Inflammatory macrophage treated with lipopolysaccharide for 1 hour (primary cell): Measurements from ENCODE around the gene RIN3.
"Not testable (repeated sequence)": the region's sequence is repeated elsewhere in the genome, so short reads cannot be mapped to it uniquely, and the experiment has no call there.

ENCODE experiments used
- DNase-seq, 2 donors: peaks; one replicate each; pipeline ENCODE4 v3.0.0-alpha.2; 2020 to 2022

Gene RIN3

DNA sequence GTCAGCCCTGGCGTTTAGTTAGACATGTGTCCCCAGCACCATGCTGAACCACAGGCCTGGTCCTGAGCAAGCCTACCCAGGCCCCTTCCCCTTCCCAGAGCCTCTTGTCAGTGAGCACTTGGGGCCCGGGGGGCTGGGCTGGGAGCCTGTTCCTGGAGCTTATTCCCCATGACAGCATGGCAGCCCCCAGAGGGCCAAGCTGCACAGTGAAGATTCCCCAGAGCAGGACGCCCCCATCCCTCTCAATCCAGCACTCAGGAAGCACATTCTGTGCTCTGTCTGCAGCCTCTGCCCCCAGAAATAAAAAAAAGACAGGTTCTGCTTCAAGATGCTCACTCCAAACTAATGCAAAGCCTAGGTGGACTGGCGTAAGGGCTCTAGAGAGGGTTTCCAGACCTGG lies 117.5 kb downstream of the RIN3 start:
- DNase-seq: no peak

DNA sequence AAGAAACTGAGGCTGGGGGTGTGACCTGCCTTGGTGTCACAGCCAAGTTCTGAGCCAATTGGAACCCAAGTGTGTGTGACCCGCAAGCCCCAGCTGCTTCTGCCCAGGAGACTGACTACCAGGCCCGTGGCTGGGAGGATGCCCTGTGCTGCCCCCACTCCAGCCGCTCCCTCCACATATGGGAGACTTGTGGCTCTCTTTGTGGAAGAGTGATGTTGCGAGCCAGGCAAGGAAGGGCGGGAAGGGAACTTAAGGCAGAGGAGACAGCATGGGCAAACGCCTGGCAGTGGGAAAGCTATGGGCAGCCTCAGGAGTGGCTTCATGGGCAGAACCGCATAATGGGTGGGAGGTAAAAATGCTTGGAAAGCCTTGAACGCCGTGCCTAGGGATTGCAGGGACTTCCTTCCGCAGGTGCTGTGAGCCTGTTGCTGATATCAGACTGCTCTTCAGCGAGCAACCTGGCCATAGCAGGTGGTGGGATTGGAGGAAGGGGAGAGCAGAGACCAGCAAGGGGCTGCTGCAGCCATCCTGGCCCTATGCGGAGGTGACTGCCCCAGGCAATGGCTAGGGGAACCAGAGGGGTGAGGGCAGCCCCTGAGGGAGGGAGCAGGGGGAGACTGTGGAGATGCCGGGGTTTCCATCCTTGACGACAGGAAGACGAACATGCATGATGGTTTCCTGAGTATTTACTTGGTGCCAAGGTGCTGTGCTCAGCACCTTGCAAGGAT lies 119.1 kb downstream of the RIN3 start:
- no peak for DNase-seq

DNA sequence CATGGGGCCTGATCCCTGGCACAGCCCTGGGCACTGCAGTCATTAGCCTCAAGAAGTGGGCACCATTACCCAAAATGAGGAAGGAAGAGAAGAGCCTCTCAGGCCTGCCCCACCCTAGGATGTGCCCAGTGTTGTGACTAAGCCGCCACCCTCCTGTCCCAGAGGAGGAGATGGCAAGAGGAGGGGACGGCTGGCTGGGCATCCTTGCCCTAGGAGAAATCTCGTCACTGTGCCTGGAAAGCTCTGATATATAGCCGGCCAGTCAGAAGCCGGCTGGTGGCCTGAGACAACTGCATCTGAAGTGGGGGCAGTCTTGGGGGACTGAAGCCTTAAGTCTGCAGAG lies 119.7 kb downstream of the RIN3 start:
- DNase-seq: peak; percentile 60 to 72

DNA sequence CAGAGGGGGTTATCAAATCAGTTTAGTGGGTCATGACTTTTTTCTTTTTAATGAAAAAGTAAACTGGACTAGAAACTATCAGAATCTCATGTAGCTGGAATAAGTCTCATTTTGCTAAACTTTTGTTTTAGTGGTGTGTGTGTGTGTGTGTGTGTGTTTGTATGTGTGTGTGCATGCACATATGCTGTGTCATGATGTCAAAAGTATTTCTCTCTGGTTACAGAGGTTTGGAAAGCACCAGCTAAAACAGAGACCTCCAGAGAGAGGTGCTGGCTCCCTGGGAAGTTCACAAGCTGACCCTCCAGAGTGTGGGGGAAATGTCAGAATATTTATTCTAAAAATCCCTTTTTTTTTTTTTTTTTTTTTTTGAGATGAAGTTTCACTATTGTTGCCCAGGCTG lies 120.1 kb downstream of the RIN3 start:
- peak; percentile 42 to 83 for DNase-seq

DNA sequence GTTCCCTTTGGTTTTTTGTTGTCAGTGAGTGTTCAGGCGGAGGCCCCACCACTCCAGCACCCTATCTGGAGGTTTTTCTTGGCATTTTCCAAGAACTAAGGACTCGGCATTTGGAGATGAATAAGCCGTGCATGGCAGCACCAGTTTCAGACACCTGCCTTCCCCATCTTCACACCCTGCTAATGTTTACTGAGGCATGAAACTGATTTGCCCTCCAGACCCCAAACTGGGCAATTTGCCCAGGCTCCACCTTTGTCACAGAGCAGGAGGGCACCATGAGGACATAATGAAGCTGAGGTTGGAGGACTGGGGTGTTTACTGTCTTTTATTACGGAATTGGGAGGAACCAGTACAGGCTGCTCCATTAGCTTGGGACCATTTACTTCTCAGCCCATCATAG lies 121.5 kb downstream of the RIN3 start:
- no peak for DNase-seq

DNA sequence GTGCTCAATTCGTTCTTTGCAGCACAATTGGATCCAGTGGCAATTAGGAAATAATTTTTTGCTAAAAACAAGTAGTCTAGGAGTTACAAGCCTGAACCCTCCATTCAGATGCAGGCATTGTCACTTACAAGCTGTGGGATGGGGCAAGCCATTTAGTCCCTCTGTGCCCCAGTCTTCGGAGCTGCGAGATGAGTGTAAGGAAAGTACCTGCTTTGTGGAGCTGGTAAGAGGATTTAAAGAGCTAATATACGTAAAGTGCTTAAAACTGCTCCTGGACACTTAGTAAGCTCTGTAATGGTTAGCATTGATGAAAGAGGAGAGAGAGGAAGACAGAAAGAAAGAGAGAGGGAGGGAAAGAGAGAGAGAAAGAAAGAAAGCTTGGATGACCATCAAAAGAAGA lies 122.3 kb downstream of the RIN3 start:
- no peak for DNase-seq

DNA sequence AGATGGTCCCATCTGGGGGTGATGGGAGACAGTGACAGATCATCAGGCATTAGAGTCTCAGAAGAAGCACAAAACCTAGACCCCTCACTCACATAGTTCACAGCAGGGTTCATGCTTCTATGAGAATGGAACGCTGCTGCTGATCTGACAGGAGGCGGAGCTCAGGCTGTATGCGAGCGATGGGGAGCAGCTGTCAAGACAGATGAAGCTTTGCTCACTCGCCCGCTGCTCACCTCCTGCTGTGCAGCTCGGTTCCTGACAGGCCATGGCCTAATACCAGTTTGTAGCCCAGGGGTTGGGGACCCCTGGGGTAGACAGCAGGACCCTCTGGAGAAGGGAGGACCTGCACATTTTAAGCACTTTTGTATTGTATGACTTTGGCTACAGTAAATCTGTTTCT lies 123.6 kb downstream of the RIN3 start:
- DNase-seq: no peak

DNA sequence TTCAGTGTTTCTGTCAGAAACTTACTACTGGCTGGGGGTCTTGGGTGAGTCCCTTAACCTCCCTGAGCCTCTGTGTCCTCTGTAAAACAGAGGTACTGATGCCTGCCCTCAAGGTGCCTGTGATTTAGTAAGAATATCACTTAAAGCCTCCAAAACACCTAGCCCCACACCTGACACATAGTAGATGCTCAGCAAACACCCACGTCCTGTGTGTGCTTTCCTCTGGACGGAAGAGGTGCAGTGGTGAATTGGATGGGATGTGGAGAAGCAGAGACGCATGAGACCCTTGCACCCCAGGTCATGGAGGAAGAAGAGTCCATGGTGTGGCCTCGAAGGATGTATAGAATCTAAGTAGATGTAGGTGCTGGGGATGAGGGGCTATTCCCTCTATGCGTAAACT lies 124.3 kb downstream of the RIN3 start:
- no peak for DNase-seq

DNA sequence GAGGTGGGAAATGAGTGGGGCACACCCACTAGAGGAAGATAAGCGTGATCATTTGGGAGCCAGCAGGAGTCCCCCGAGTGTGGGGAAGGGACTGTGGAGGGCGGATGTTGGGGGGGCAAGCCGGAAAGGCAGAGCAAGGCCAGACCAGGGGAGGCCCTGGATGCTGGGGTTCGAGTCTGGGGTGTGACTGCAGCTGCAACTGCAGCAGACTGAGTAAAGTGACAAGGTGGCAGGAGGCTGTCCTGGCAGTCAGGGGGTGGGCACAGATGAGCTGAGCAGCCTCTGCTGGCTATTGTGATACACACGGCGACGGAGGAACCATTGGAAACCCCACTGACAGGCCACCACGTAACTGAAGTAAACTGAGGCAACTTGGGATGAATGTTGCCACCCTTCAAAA lies 124.7 kb downstream of the RIN3 start:
- DNase-seq: no peak

DNA sequence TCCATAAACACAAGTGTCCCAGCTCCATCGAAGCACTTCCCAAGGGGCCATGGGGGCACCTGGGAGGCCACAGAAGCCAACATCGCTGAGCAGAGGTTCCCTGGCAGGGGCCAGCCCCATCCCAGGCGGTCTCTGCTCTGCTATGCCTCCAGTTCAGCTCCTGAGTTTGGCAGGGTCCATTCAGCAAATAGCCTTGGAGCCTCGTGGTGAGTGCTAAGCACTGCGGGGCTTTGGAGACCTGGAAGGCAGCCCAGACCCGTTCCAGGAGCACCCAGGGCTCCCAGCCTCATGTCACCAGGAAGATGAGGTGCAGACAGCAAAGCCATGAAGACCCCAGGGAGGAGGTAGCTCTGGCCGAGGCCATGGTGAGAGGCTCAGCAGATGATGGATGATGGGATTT lies 125.3 kb downstream of the RIN3 start:
- DNase-seq: no peak

DNA sequence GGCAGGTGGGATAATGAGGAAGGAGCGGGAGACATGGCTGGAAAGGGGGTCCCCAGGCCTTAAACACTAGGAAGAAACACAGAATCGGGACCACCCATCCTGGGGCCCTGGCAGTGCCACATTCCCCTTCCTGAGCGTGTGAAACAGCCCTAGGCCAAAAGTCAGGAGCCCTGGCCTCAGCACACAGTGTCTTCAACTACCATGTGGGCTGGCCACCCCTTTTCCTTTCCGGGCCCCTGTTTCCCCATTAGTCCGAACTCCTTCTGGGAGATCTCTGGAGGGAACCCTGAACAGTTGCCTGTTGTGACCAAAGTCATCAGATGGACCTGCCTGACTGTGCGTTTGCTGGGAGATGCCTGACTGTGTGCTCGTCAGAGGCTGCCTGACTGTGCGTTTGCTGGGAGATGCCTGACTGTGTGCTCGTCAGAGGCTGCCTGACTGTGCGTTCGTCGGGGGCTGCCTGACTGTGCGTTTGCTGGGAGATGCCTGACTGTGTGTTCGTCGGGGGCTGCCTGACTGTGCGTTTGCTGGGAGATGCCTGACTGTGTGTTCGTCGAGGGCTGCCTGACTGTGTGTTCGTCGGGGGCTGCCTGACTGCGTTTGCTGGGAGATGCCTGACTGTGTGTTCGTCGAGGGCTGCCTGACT lies 126.0 kb downstream of the RIN3 start:
- DNase-seq: not testable (repeated sequence)

DNA sequence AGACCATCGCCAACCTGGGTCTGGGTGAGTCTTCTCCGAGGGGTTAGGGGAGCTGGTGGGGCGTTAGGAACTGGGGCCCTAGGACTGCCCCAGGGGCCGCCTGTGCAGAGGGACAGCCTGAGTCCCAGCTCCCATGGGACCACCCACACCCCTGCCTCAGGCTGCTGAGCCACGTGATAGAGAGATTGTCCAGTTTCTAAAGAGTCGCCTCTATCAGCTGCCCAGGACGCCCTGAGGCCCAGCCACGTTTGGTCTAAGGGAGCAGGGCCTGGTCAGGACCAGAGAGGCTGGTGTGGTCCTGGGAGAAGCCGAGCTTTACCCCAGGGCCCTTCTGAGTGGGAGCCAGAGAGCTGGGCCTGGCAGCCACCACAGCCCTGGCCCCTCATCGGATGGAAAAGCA lies 127.7 kb downstream of the RIN3 start:
- DNase-seq: no peak

DNA sequence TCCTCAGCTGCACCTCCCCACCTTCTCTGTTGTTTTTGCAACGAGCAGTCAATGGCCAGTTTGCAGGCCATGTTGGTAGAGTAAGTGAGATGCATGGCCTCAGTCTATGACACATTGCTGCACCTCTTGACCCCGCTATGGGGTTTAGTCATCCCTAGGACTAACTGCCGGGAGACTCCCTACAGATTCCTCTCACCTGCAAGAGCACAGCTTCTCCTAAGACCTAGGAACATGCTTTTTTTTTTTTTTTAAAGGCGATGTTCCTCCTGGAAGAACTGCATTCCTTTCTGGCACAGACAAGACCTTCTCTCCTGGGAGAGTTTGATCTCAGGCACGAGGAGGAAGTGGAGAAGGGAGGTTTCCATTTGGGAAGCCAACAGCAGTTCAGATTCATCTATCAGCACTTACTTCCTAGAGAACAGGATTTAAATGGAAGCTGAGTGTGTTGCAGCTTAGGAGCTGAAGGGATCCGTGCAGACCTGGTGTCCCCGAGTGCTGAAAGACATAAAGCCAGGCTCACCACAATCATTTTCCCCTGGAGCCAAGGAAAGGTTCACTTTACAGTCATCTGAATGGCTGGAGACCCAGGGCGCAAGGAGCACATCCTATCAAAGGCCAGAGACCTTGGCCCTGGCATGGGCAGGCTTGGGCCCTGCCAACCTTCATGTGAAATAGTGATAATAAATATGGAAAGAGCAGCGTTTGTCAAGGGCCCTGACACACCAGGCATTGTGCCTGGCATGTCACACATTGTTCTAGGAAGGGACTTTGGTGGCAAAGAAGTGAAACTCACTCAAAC lies 130.8 kb downstream of the RIN3 start:
- DNase-seq: no peak

DNA sequence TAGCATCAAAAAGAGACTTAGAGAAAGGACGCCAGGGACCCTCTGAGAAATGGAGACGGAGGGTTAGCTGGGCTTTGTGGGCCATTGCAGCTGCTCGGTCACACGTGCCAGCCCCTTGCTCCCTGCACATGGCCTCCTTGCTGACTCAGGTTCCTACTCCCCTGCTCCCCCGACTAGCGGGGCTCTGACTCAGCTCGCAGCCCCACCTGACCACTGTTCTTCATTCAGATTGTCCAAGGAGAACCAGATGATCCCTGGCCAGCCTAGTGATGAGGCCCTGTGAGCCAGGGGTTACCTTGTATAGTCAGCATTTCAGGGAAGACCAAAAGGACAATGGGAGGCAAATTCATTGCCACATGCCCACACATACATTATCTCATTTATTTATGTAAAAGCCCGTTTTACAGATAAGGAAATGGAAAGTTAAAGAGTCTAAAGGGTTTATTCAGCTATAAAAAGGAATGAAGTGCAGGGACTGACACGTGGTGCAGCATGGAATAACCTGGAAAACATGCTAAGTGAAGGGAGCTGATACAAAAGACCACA lies 131.5 kb downstream of the RIN3 start:
- no peak for DNase-seq

DNA sequence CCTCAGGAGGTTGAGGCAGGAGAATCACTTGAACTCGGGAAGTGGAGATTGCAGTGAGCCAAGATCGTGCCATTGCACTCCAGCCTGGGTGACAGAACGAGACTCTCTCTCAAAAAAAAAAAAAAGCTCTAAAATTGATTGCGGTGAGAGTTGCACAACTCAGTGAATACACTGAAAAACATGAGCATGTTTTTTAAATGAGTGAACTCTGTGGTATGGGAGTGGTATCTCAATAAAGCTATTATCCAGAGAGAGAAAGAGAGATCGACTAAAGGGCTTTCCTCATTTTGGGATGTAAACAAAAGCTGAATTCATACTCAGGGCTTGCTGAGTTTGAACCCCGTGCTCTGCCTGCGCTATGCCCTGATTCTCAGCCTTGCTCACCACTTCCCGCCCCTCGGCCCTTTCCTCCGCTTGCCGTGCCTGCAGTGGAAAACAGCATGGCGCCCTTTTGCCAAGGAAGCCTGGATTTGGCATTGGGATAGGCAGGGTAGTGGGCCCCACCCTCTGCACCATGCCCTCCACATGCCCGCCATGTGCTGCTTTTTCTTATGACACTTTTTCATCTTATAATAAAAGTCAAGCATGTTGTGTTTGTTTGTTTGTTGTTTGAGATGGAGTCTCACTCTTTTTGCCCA lies 132.4 kb downstream of the RIN3 start:
- DNase-seq: no peak

DNA sequence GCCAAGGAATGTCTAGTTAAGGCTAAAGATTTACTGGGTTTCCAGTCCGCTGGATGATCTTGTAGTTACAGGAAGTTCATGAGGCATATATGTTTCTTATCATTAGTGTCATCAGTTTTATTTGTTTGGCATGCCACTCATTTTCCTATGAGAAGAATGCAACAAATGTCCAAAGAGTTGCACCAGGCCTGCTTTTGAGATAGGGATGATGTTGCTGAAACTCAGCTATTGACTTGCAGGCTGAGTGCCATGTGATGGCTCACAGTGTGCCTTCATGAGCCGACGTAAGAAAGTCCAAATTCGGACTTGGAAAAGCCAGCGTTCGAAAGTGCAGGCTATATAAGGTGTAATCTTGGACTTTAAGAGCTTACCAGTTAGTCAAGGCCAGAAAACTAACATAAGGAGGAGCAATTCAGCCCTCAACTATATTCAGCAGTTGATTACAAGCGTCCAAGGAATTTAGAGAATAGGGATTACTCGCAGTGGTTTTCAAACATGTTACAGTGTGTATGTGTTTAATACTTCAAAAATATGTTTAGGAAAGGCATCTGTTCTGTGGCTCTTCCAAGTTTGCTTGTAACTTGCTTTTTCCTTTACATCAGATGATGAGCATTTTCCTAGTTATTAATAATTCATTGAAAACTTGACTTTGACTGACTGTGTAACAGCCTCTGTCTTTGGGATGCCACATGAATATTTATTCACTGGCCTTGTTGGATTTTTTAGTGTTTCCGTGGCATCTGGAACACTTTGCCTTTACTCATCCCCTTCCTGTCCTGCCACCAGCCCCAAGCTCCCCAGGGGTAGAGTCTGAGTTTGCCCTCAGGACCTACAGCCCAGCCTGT lies 133.6 kb downstream of the RIN3 start:
- DNase-seq: no peak

DNA sequence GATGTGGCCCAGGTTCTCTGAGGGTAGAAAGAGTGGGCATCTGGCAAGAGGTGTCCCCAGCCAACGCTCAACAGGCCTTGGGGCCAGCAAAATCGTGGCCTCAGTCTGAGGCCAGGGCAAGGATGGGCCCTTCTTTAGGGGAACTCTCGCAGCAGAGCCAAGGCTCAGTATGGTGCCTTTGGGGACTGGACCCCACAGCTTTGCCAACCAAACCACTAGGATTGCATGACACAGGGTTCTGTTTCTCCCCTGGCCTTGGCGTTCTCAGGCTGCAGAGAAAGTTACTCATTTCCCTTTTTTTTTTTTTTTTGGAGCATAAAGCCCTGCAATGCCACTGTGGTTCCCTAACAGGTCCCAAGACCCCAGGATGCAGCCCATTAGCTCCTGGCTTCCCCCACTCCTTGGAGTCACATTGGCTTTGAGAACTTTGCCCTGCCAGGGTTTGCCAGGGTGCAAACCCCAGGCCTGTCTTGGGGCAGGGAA lies 134.3 kb downstream of the RIN3 start:
- DNase-seq: peak; percentile 58 to 70

DNA sequence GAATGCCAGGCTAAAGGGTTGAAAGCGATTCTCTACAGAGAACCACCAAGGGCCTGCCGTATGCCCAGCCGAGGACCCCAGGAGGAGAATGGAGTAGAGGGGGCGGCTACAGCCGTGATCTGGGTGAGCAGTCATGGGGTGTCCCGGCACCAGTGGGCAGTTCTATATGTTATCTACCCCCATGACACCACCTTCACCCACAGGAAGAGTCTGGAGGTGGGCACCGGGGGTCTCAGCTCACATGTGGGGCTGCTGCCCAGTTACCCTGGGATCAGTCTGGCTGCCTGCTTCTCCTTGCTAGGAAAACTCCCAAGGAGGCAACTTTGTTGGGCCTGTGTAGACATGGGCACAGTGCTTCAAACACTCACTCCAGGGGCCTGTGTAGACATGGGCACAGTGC lies 135.5 kb downstream of the RIN3 start:
- no peak for DNase-seq

DNA sequence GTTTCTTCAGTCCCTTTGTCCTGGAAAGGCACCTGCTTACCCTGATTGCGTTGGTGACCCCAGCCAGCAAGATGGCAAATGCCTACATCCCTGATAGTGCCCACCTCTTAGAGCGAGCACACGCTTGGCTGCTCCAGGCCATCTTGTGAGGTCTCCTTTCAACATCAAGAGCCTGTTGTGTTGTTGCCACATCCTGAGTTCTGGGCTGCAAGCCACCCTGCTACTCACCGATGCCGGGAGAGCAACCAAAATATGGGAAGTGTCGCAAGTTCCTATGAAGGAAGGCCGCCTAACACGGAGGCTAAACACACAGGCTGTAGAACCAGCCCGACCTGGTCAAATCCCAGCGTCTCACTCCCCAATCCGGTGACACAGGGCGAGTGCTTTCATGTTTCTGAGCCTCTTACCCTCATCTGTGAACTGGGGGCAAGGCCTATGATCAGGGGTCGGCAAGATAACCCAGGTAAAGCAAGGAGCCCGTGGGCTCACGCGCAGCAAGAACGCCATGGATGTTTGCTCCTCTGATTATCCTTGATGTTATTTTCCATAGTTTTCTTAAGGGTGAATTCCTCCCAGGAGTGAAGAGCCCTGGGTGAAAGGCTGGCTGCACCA lies 136.5 kb downstream of the RIN3 start:
- peak; percentile 90 to 96 for DNase-seq

DNA sequence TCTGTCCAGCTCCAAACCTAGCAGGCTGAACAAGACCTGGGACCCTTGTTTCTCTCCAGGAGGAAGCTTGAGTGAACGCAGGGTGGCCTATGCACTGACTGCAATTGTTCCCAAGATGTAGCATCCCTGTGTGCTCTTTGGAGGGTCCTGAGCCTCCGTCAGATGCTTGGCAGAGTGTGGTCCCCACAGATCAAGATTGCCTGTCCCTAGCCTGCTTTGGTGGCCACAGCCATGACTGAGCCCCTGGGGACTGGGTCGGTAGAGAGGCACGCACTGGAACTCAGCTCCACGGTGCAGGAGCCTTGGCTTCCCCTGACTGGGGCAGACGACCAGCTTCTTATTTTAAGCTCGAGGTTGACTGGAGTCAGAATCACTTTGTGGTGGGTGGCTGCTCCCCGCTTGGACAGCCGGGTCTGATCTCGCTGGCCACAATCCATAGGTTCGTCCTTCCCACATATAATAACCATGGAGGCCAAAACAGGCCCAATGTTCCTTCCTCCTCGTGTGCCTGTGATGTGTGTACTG lies 137.1 kb downstream of the RIN3 start:
- DNase-seq: no peak

DNA sequence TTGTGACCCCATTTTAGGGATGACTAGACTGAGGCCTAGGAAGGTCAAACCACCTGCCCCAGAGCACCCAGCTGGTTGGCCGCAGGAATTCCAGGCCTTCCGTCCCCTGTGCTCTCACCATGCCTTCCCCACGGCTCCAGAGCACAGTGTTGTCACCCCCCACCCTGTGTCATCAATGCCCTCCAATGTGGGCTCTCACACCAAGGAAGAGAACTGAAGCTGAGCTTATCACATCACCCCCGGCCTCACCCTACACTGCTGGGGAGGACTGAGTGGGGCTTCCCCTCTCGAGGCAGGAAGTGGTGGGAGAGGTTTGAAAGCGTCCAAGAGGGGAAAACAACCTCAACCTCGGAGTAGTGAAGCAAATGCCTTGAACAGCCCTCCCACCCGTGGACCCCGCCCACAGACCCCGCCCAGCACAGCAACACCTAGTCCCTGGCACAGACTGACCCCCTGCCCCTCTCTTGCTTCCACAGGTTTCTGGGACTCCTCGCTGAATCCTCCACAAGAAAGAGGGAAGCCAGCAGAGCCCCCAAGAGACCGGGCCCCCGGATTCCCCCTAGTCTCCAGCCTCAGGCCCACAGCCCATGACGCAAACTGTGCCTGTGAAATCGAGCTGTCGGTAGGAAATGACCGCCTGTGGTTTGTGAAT lies 137.7 kb downstream of the RIN3 start:
- DNase-seq: peak; percentile 87 to 96
